ENCODE data around the gene MC5R. TPM values are rescaled to one million over a fixed set of nuclear protein-coding genes. Genes with fewer than 3 reads are reported as not detected.

Gene MC5R
- not detected for polyA plus RNA-seq (2012; ENCODE audit: missing spikeins)

- FAIRE-seq, result peak; percentile 88
Observed at GRCh38 chr18:13823707-13824395, at the start of gene MC5R. TSS of gene MC5R (plus strand) at chr18:13824149. CDS start at chr18:13825766, 1,617 bp downstream.

GRCh38 chr18:13775058-13775457 is 48.9 kb upstream of the MC5R start:
- TF ChIP-seq POLR2AphosphoS5 (IDR thresholded peaks at IDR 0.05; ENCODE audit: low read depth, low read length) (no peak), POLR2A (IDR thresholded peaks at IDR 0.05; ENCODE audit: low read depth, low read length) (no peak), TAF1 (IDR thresholded peaks at IDR 0.05; ENCODE audit: borderline replicate concordance, low read depth, low read length) (no peak)
- FAIRE-seq (no peak), DNase-seq (ENCODE audit: insufficient read length) (no peak)

More at GRCh38 chr18:13823707-13824395, at the start of gene MC5R:
- no peak for TF ChIP-seq POLR2AphosphoS5 (IDR thresholded peaks at IDR 0.05; ENCODE audit: low read depth, low read length)
- TF ChIP-seq POLR2A (IDR thresholded peaks at IDR 0.05; ENCODE audit: low read depth, low read length), result no peak
- TF ChIP-seq TAF1 (IDR thresholded peaks at IDR 0.05; ENCODE audit: borderline replicate concordance, low read depth, low read length), result no peak
- peak; percentile 90 for DNase-seq (ENCODE audit: insufficient read length)

- TF ChIP-seq POLR2AphosphoS5 (IDR thresholded peaks at IDR 0.05; ENCODE audit: low read depth, low read length), result no peak
- DNase-seq (ENCODE audit: insufficient read length) (no peak), FAIRE-seq (no peak)
Observed at GRCh38 chr18:13791181-13791580, 32.8 kb upstream of the MC5R start.

GRCh38 chr18:13793819-13794218 is 30.1 kb upstream of the MC5R start:
- TF ChIP-seq POLR2A (IDR thresholded peaks at IDR 0.05; ENCODE audit: low read depth, low read length) (no peak), POLR2AphosphoS5 (IDR thresholded peaks at IDR 0.05; ENCODE audit: low read depth, low read length) (no peak), TAF1 (IDR thresholded peaks at IDR 0.05; ENCODE audit: borderline replicate concordance, low read depth, low read length) (no peak)
- FAIRE-seq (no peak), DNase-seq (ENCODE audit: insufficient read length) (no peak)

- DNase-seq (ENCODE audit: insufficient read length) (no peak), FAIRE-seq (no peak)
- TF ChIP-seq POLR2AphosphoS5 (IDR thresholded peaks at IDR 0.05; ENCODE audit: low read depth, low read length) (no peak), TAF1 (IDR thresholded peaks at IDR 0.05; ENCODE audit: borderline replicate concordance, low read depth, low read length) (no peak), POLR2A (IDR thresholded peaks at IDR 0.05; ENCODE audit: low read depth, low read length) (no peak)
Observed at GRCh38 chr18:13796515-13796914, 27.4 kb upstream of the MC5R start.

- no peak for FAIRE-seq
- DNase-seq (ENCODE audit: insufficient read length), result no peak
- TF ChIP-seq TAF1 (IDR thresholded peaks at IDR 0.05; ENCODE audit: borderline replicate concordance, low read depth, low read length) (no peak), POLR2A (IDR thresholded peaks at IDR 0.05; ENCODE audit: low read depth, low read length) (no peak), POLR2AphosphoS5 (IDR thresholded peaks at IDR 0.05; ENCODE audit: low read depth, low read length) (no peak)
Observed at GRCh38 chr18:13797157-13797611, 26.8 kb upstream of the MC5R start.

GRCh38 chr18:13799396-13799795 is 24.6 kb upstream of the MC5R start:
- DNase-seq (ENCODE audit: insufficient read length) (no peak), FAIRE-seq (no peak)
- no peak for TF ChIP-seq TAF1 (IDR thresholded peaks at IDR 0.05; ENCODE audit: borderline replicate concordance, low read depth, low read length)
- TF ChIP-seq POLR2A (IDR thresholded peaks at IDR 0.05; ENCODE audit: low read depth, low read length), result no peak
- no peak for TF ChIP-seq POLR2AphosphoS5 (IDR thresholded peaks at IDR 0.05; ENCODE audit: low read depth, low read length)

- FAIRE-seq (no peak), DNase-seq (ENCODE audit: insufficient read length) (no peak)
- TF ChIP-seq POLR2A (IDR thresholded peaks at IDR 0.05; ENCODE audit: low read depth, low read length) (no peak), POLR2AphosphoS5 (IDR thresholded peaks at IDR 0.05; ENCODE audit: low read depth, low read length) (no peak), TAF1 (IDR thresholded peaks at IDR 0.05; ENCODE audit: borderline replicate concordance, low read depth, low read length) (no peak)
Observed at GRCh38 chr18:13800505-13801259, 23.3 kb upstream of the MC5R start.

- TF ChIP-seq POLR2A (IDR thresholded peaks at IDR 0.05; ENCODE audit: low read depth, low read length) (no peak), POLR2AphosphoS5 (IDR thresholded peaks at IDR 0.05; ENCODE audit: low read depth, low read length) (no peak), TAF1 (IDR thresholded peaks at IDR 0.05; ENCODE audit: borderline replicate concordance, low read depth, low read length) (no peak)
- no peak for DNase-seq (ENCODE audit: insufficient read length)
- no peak for FAIRE-seq
Observed at GRCh38 chr18:13801260-13801601, 22.7 kb upstream of the MC5R start.

GRCh38 chr18:13804305-13804704 is 19.6 kb upstream of the MC5R start:
- TF ChIP-seq TAF1 (IDR thresholded peaks at IDR 0.05; ENCODE audit: borderline replicate concordance, low read depth, low read length), result no peak
- TF ChIP-seq POLR2AphosphoS5 (IDR thresholded peaks at IDR 0.05; ENCODE audit: low read depth, low read length), result no peak
- TF ChIP-seq POLR2A (IDR thresholded peaks at IDR 0.05; ENCODE audit: low read depth, low read length), result no peak
- no peak for DNase-seq (ENCODE audit: insufficient read length)
- FAIRE-seq, result no peak

GRCh38 chr18:13808294-13809042 is 15.5 kb upstream of the MC5R start:
- no peak for FAIRE-seq
- TF ChIP-seq TAF1 (IDR thresholded peaks at IDR 0.05; ENCODE audit: borderline replicate concordance, low read depth, low read length), result no peak
- no peak for TF ChIP-seq POLR2A (IDR thresholded peaks at IDR 0.05; ENCODE audit: low read depth, low read length)
- no peak for TF ChIP-seq POLR2AphosphoS5 (IDR thresholded peaks at IDR 0.05; ENCODE audit: low read depth, low read length)
- no peak for DNase-seq (ENCODE audit: insufficient read length)

All from GM12892 (cell line).